NCI-H748 (cell line): ENCODE data around the gene PRKCB.
"Not testable (repeated sequence)": the region's sequence is repeated elsewhere in the genome, so short reads cannot be mapped to it uniquely, and the experiment has no call there.

Source experiments
- DNase-seq: peaks from one replicate; lab custom pipeline; 2025; ENCODE audit not compliant: unreplicated experiment; lab: John Stamatoyannopoulos, UW

Gene PRKCB

GRCh38 chr16:23901178-23902033 is 65.6 kb downstream of the PRKCB start:
- no peak for DNase-seq

GRCh38 chr16:23902034-23902747 is 66.4 kb downstream of the PRKCB start:
- DNase-seq: no peak

- no peak for DNase-seq
Observed at GRCh38 chr16:23902748-23903414, 67.1 kb downstream of the PRKCB start.

- no peak for DNase-seq
Observed at GRCh38 chr16:23905027-23905426, 69.2 kb downstream of the PRKCB start.

- no peak for DNase-seq
Observed at GRCh38 chr16:23907457-23907902, 71.7 kb downstream of the PRKCB start.

GRCh38 chr16:23907903-23908302 is 72.1 kb downstream of the PRKCB start:
- DNase-seq: peak; percentile 5

- DNase-seq: peak; percentile 24
Observed at GRCh38 chr16:23908790-23909189, 73.0 kb downstream of the PRKCB start.

GRCh38 chr16:23909792-23910418 is 74.1 kb downstream of the PRKCB start:
- no peak for DNase-seq

GRCh38 chr16:23914946-23915530 is 79.3 kb downstream of the PRKCB start:
- peak; percentile 57 for DNase-seq

- DNase-seq: not testable (repeated sequence)
Observed at GRCh38 chr16:23916552-23916951, 80.8 kb downstream of the PRKCB start.

- DNase-seq: no peak
Observed at GRCh38 chr16:23917621-23918020, 81.8 kb downstream of the PRKCB start.

GRCh38 chr16:23920446-23920845 is 84.7 kb downstream of the PRKCB start:
- no peak for DNase-seq

- DNase-seq: no peak
Observed at GRCh38 chr16:23920899-23921298, 85.1 kb downstream of the PRKCB start.

- no peak for DNase-seq
Observed at GRCh38 chr16:23922406-23922805, 86.6 kb downstream of the PRKCB start.

- DNase-seq: no peak
Observed at GRCh38 chr16:23924128-23924527, 88.3 kb downstream of the PRKCB start.

GRCh38 chr16:23927796-23928195 is 92.0 kb downstream of the PRKCB start:
- no peak for DNase-seq

- DNase-seq: no peak
Observed at GRCh38 chr16:23929237-23929636, 93.5 kb downstream of the PRKCB start.

GRCh38 chr16:23929856-23930255 is 94.1 kb downstream of the PRKCB start:
- DNase-seq: no peak

- peak; percentile 23 for DNase-seq
Observed at GRCh38 chr16:23930791-23931190, 95.0 kb downstream of the PRKCB start.

- DNase-seq: no peak
Observed at GRCh38 chr16:23931199-23931598, 95.4 kb downstream of the PRKCB start.

- DNase-seq: not testable (repeated sequence)
Observed at GRCh38 chr16:23933650-23934049, 97.9 kb downstream of the PRKCB start.
